ENCODE measurements around the gene EPHB3.

EPHB3 gene

GRCh38 chr3:184549796-184550577, 11.6 kb upstream of the EPHB3 start:
- DNase-seq (ENCODE audit: low spot score in 2 of 2) (no peak), ATAC-seq (replicated peaks; ENCODE audit: extremely low read depth, poor library complexity, severe bottlenecking) (no peak)
- Mint-ChIP-seq H3K9me3 (no peaks in the 10 kb centered on the region), H3K4me1 (no peaks in the 10 kb centered on the region), H3K27ac (ENCODE audit: low read depth) (no peak overlapping the region), H3K36me3 (ENCODE audit: insufficient read depth) (no peaks in the 10 kb centered on the region), H3K27me3 (peaks cover 75% of the 10 kb centered on the region), H3K4me3 (no peak overlapping the region)

- no peaks in the 10 kb centered on the region for H3K9me3 Mint-ChIP-seq
- DNase-seq (ENCODE audit: low spot score in 2 of 2), result no peak
- peaks cover 71% of the 10 kb centered on the region for H3K27me3 Mint-ChIP-seq
- H3K27ac Mint-ChIP-seq (ENCODE audit: low read depth), result no peak overlapping the region
- no peak overlapping the region for H3K4me3 Mint-ChIP-seq
- no peak for ATAC-seq (replicated peaks; ENCODE audit: extremely low read depth, poor library complexity, severe bottlenecking)
- H3K4me1 Mint-ChIP-seq, result no peaks in the 10 kb centered on the region
- no peaks in the 10 kb centered on the region for H3K36me3 Mint-ChIP-seq (ENCODE audit: insufficient read depth)
These were observed 10.5 kb upstream of the EPHB3 start for GRCh38 chr3:184551103-184551502.

GRCh38 chr3:184551614-184552256, 9.8 kb upstream of the EPHB3 start:
- Mint-ChIP-seq H3K27me3 (peaks cover 71% of the 10 kb centered on the region), H3K4me1 (peaks cover 5% of the 10 kb centered on the region), H3K36me3 (ENCODE audit: insufficient read depth) (peaks cover 2% of the 10 kb centered on the region)

GRCh38 chr3:184552296-184552695, 9.3 kb upstream of the EPHB3 start:
- H3K4me1 Mint-ChIP-seq, result peaks cover 5% of the 10 kb centered on the region
- H3K27me3 Mint-ChIP-seq, result peaks cover 72% of the 10 kb centered on the region
- H3K4me3 Mint-ChIP-seq, result no peak overlapping the region
- peaks cover 2% of the 10 kb centered on the region for H3K36me3 Mint-ChIP-seq (ENCODE audit: insufficient read depth)
- H3K27ac Mint-ChIP-seq (ENCODE audit: low read depth), result no peak overlapping the region
- H3K9me3 Mint-ChIP-seq, result no peaks in the 10 kb centered on the region
- ATAC-seq (replicated peaks; ENCODE audit: extremely low read depth, poor library complexity, severe bottlenecking) (no peak), DNase-seq (ENCODE audit: low spot score in 2 of 2) (no peak)

More at GRCh38 chr3:184551614-184552256, 9.8 kb upstream of the EPHB3 start:
- no peak overlapping the region for H3K27ac Mint-ChIP-seq (ENCODE audit: low read depth)
- no peak for ATAC-seq (replicated peaks; ENCODE audit: extremely low read depth, poor library complexity, severe bottlenecking)
- H3K4me3 Mint-ChIP-seq, result no peak overlapping the region
- no peak for DNase-seq (ENCODE audit: low spot score in 2 of 2)
- H3K9me3 Mint-ChIP-seq, result no peaks in the 10 kb centered on the region

GRCh38 chr3:184552863-184553262, 8.7 kb upstream of the EPHB3 start:
- ATAC-seq (replicated peaks; ENCODE audit: extremely low read depth, poor library complexity, severe bottlenecking), result no peak
- Mint-ChIP-seq H3K27me3 (peaks cover 77% of the 10 kb centered on the region), H3K9me3 (no peaks in the 10 kb centered on the region)

GRCh38 chr3:184553385-184553784, 8.2 kb upstream of the EPHB3 start:
- Mint-ChIP-seq H3K27ac (ENCODE audit: low read depth) (no peak overlapping the region), H3K4me3 (no peak overlapping the region), H3K27me3 (peaks cover 77% of the 10 kb centered on the region), H3K4me1 (peaks cover 5% of the 10 kb centered on the region), H3K36me3 (ENCODE audit: insufficient read depth) (peaks cover 2% of the 10 kb centered on the region), H3K9me3 (no peaks in the 10 kb centered on the region)
- no peak for DNase-seq (ENCODE audit: low spot score in 2 of 2)
- no peak for ATAC-seq (replicated peaks; ENCODE audit: extremely low read depth, poor library complexity, severe bottlenecking)

More at GRCh38 chr3:184552863-184553262, 8.7 kb upstream of the EPHB3 start:
- no peak overlapping the region for H3K4me3 Mint-ChIP-seq
- DNase-seq (ENCODE audit: low spot score in 2 of 2), result no peak
- H3K27ac Mint-ChIP-seq (ENCODE audit: low read depth), result no peak overlapping the region
- peaks cover 5% of the 10 kb centered on the region for H3K4me1 Mint-ChIP-seq
- peaks cover 2% of the 10 kb centered on the region for H3K36me3 Mint-ChIP-seq (ENCODE audit: insufficient read depth)

GRCh38 chr3:184554461-184554860, 7.1 kb upstream of the EPHB3 start:
- no peak overlapping the region for H3K27ac Mint-ChIP-seq (ENCODE audit: low read depth)
- no peak for ATAC-seq (replicated peaks; ENCODE audit: extremely low read depth, poor library complexity, severe bottlenecking)
- no peak for DNase-seq (ENCODE audit: low spot score in 2 of 2)
- H3K36me3 Mint-ChIP-seq (ENCODE audit: insufficient read depth), result peaks cover 2% of the 10 kb centered on the region
- H3K9me3 Mint-ChIP-seq, result no peaks in the 10 kb centered on the region
- peaks cover 5% of the 10 kb centered on the region for H3K4me1 Mint-ChIP-seq
- H3K4me3 Mint-ChIP-seq, result no peak overlapping the region
- peaks cover 82% of the 10 kb centered on the region for H3K27me3 Mint-ChIP-seq

- peaks cover 2% of the 10 kb centered on the region for H3K36me3 Mint-ChIP-seq (ENCODE audit: insufficient read depth)
- ATAC-seq (replicated peaks; ENCODE audit: extremely low read depth, poor library complexity, severe bottlenecking), result no peak
- H3K4me3 Mint-ChIP-seq, result peak overlapping the region; percentile 49
- DNase-seq (ENCODE audit: low spot score in 2 of 2), result no peak
- H3K27ac Mint-ChIP-seq (ENCODE audit: low read depth), result peak overlapping the region; percentile 56
- H3K9me3 Mint-ChIP-seq, result no peaks in the 10 kb centered on the region
- peaks cover 84% of the 10 kb centered on the region for H3K27me3 Mint-ChIP-seq
- peaks cover 17% of the 10 kb centered on the region for H3K4me1 Mint-ChIP-seq
These were observed 4.8 kb upstream of the EPHB3 start for GRCh38 chr3:184556582-184557347.

GRCh38 chr3:184557348-184557950, 4.1 kb upstream of the EPHB3 start:
- Mint-ChIP-seq H3K4me3 (no peak overlapping the region), H3K4me1 (peaks cover 17% of the 10 kb centered on the region), H3K27me3 (peaks cover 78% of the 10 kb centered on the region), H3K9me3 (no peaks in the 10 kb centered on the region), H3K36me3 (ENCODE audit: insufficient read depth) (peaks cover 2% of the 10 kb centered on the region), H3K27ac (ENCODE audit: low read depth) (no peak overlapping the region)
- ATAC-seq (replicated peaks; ENCODE audit: extremely low read depth, poor library complexity, severe bottlenecking), result no peak
- DNase-seq (ENCODE audit: low spot score in 2 of 2), result no peak

- no peak for DNase-seq (ENCODE audit: low spot score in 2 of 2)
- peaks cover 17% of the 10 kb centered on the region for H3K4me1 Mint-ChIP-seq
- no peak overlapping the region for H3K4me3 Mint-ChIP-seq
- no peak for ATAC-seq (replicated peaks; ENCODE audit: extremely low read depth, poor library complexity, severe bottlenecking)
- peaks cover 71% of the 10 kb centered on the region for H3K27me3 Mint-ChIP-seq
- no peak overlapping the region for H3K27ac Mint-ChIP-seq (ENCODE audit: low read depth)
- peaks cover 2% of the 10 kb centered on the region for H3K36me3 Mint-ChIP-seq (ENCODE audit: insufficient read depth)
- no peaks in the 10 kb centered on the region for H3K9me3 Mint-ChIP-seq
These were observed 2.9 kb upstream of the EPHB3 start for GRCh38 chr3:184558726-184559125.

- H3K9me3 Mint-ChIP-seq, result no peaks in the 10 kb centered on the region
- ATAC-seq (replicated peaks; ENCODE audit: extremely low read depth, poor library complexity, severe bottlenecking) (no peak), DNase-seq (ENCODE audit: low spot score in 2 of 2) (no peak)
- peaks cover 2% of the 10 kb centered on the region for H3K36me3 Mint-ChIP-seq (ENCODE audit: insufficient read depth)
- H3K27me3 Mint-ChIP-seq, result peaks cover 75% of the 10 kb centered on the region
- no peak overlapping the region for H3K4me3 Mint-ChIP-seq
- H3K4me1 Mint-ChIP-seq, result peaks cover 17% of the 10 kb centered on the region
- H3K27ac Mint-ChIP-seq (ENCODE audit: low read depth), result no peak overlapping the region
These were observed 2.2 kb upstream of the EPHB3 start for GRCh38 chr3:184559336-184559735.

- Mint-ChIP-seq H3K4me3 (peak overlapping the region; percentile 54), H3K27me3 (peaks cover 86% of the 10 kb centered on the region), H3K36me3 (ENCODE audit: insufficient read depth) (peaks cover 2% of the 10 kb centered on the region), H3K9me3 (no peaks in the 10 kb centered on the region), H3K4me1 (peaks cover 17% of the 10 kb centered on the region), H3K27ac (ENCODE audit: low read depth) (peak overlapping the region; percentile 85)
- ATAC-seq (replicated peaks; ENCODE audit: extremely low read depth, poor library complexity, severe bottlenecking) (no peak), DNase-seq (ENCODE audit: low spot score in 2 of 2) (no peak)
These were observed 1.1 kb upstream of the EPHB3 start for GRCh38 chr3:184560531-184560930.
